ENCODE measurements around the gene CPM.

CPM gene

GRCh38 chr12:68959143-68959858 is 26.3 kb upstream of the CPM start:
- no peak for TF ChIP-seq CTCF (IDR thresholded peaks at IDR 0.05)
- Histone ChIP-seq H3K27me3 (no peaks in the 10 kb centered on the region), H3K27ac (no peak overlapping the region), H3K4me3 (no peak overlapping the region), H3K4me1 (no peaks in the 10 kb centered on the region), H3K9me3 (no peaks in the 10 kb centered on the region), H3K36me3 (no peaks in the 10 kb centered on the region)
- DNase-seq, result no peak
- intact Hi-C loops (cut with DNase I; ENCODE audit: low total_unique reads), result no loop called here

- DNase-seq, result no peak
- intact Hi-C loops (cut with DNase I; ENCODE audit: low total_unique reads), result no loop called here
- no peaks in the 10 kb centered on the region for H3K9me3 ChIP-seq
- no peak overlapping the region for H3K4me3 ChIP-seq
- H3K4me1 ChIP-seq, result no peaks in the 10 kb centered on the region
- H3K27me3 ChIP-seq, result no peaks in the 10 kb centered on the region
- no peaks in the 10 kb centered on the region for H3K36me3 ChIP-seq
- no peak for TF ChIP-seq CTCF (IDR thresholded peaks at IDR 0.05)
- H3K27ac ChIP-seq, result no peak overlapping the region
Observed at GRCh38 chr12:68958322-68958721, 25.4 kb upstream of the CPM start.

- DNase-seq, result no peak
- intact Hi-C loops (cut with DNase I; ENCODE audit: low total_unique reads), result no loop called here
- Histone ChIP-seq H3K27me3 (no peaks in the 10 kb centered on the region), H3K36me3 (no peaks in the 10 kb centered on the region), H3K9me3 (no peaks in the 10 kb centered on the region), H3K4me3 (no peak overlapping the region), H3K4me1 (no peaks in the 10 kb centered on the region), H3K27ac (no peak overlapping the region)
- no peak for TF ChIP-seq CTCF (IDR thresholded peaks at IDR 0.05)
Observed at GRCh38 chr12:68957273-68957672, 24.3 kb upstream of the CPM start.

- H3K27ac ChIP-seq, result no peak overlapping the region
- no peaks in the 10 kb centered on the region for H3K36me3 ChIP-seq
- H3K27me3 ChIP-seq, result no peaks in the 10 kb centered on the region
- DNase-seq, result no peak
- intact Hi-C loops (cut with DNase I; ENCODE audit: low total_unique reads), result no loop called here
- TF ChIP-seq CTCF (IDR thresholded peaks at IDR 0.05), result no peak
- H3K4me3 ChIP-seq, result no peak overlapping the region
- no peaks in the 10 kb centered on the region for H3K4me1 ChIP-seq
- H3K9me3 ChIP-seq, result no peaks in the 10 kb centered on the region
Observed at GRCh38 chr12:68956466-68956865, 23.5 kb upstream of the CPM start.

GRCh38 chr12:68954811-68955210 is 21.8 kb upstream of the CPM start:
- no peaks in the 10 kb centered on the region for H3K27me3 ChIP-seq
- DNase-seq, result no peak
- H3K36me3 ChIP-seq, result no peaks in the 10 kb centered on the region
- TF ChIP-seq CTCF (IDR thresholded peaks at IDR 0.05), result no peak
- H3K4me1 ChIP-seq, result no peaks in the 10 kb centered on the region
- no peak overlapping the region for H3K27ac ChIP-seq
- no peak overlapping the region for H3K4me3 ChIP-seq
- intact Hi-C loops (cut with DNase I; ENCODE audit: low total_unique reads), result no loop called here
- H3K9me3 ChIP-seq, result no peaks in the 10 kb centered on the region

GRCh38 chr12:68953536-68953935 is 20.6 kb upstream of the CPM start:
- Histone ChIP-seq H3K9me3 (no peaks in the 10 kb centered on the region), H3K4me3 (no peak overlapping the region), H3K36me3 (no peaks in the 10 kb centered on the region), H3K27ac (no peak overlapping the region), H3K4me1 (no peaks in the 10 kb centered on the region), H3K27me3 (no peaks in the 10 kb centered on the region)
- intact Hi-C loops (cut with DNase I; ENCODE audit: low total_unique reads), result no loop called here
- no peak for TF ChIP-seq CTCF (IDR thresholded peaks at IDR 0.05)
- DNase-seq, result no peak
